ENCODE results near the gene LZTR1. TPM values are rescaled to one million over a fixed set of nuclear protein-coding genes. Genes with fewer than 3 reads are reported as not detected.
"Not testable (repeated sequence)": the region's sequence is repeated elsewhere in the genome, so short reads cannot be mapped to it uniquely, and the experiment has no call there.

The LZTR1 gene
- total RNA-seq, 1 experiment from 2014 or later: 37.2 TPM

GRCh38 chr22:20937031-20937793 is 44.9 kb upstream of the LZTR1 start:
- ChIA-PET CTCF (interaction anchor here (0.8 to 1.9 kb wide), 4 partner anchors 14 to 52 kb away, joined by 3 to 11 read pairs (median 8); partner anchors contain the start of gene CRKL), POLR2A (interaction anchor here (0.5 to 1.0 kb wide), 4 partner anchors 10 to 65 kb away, joined by 3 to 6 read pairs (median 4); partner anchors contain the start of gene THAP7)
- H3K4me3 ChIP-seq (ENCODE audit: low read depth, low read length): no peak overlapping the region
- no peak for TF ChIP-seq CTCF (IDR thresholded peaks at IDR 0.05; ENCODE audit: insufficient read depth in 1 of 2, low read depth in 1 of 2, low read length in 1 of 2, severe bottlenecking in 1 of 2, unreplicated experiment in 1 of 2)
- Mint-ChIP-seq H3K27ac (ENCODE audit: unreplicated experiment) (peak overlapping the region; percentile 52), H3K9me3 (ENCODE audit: unreplicated experiment) (no peaks in the 10 kb centered on the region), H3K36me3 (ENCODE audit: insufficient read depth, unreplicated experiment) (peaks cover 64% of the 10 kb centered on the region), H3K27me3 (ENCODE audit: insufficient read depth, unreplicated experiment) (no peaks in the 10 kb centered on the region), H3K4me1 (ENCODE audit: low read depth, unreplicated experiment) (peaks cover 28% of the 10 kb centered on the region), H3K4me3 (ENCODE audit: unreplicated experiment) (peak overlapping the region; percentile 9)
- peak; percentile 57 to 58 for DNase-seq
- no TSS peak for BruUV-seq (replicated peaks)
- peaks cover 1% of the 10 kb centered on the region for H3K36me3 ChIP-seq (ENCODE audit: control insufficient read depth, insufficient read depth, low read length)
- intact Hi-C loops (cut with micrococcal nuclease; ENCODE audit: unreplicated experiment): no loop called here
- no peaks in the 10 kb centered on the region for H3K9me3 ChIP-seq
- H3K4me1 ChIP-seq: peaks cover 22% of the 10 kb centered on the region
- no peaks in the 10 kb centered on the region for H3K27me3 ChIP-seq (replicated peaks; ENCODE audit: control insufficient read depth, insufficient read depth, low read length)

GRCh38 chr22:20937794-20938671 is 44.1 kb upstream of the LZTR1 start:
- intact Hi-C loops (cut with micrococcal nuclease; ENCODE audit: unreplicated experiment): no loop called here
- no peak for DNase-seq
- H3K27me3 ChIP-seq (replicated peaks; ENCODE audit: control insufficient read depth, insufficient read depth, low read length): no peaks in the 10 kb centered on the region
- H3K9me3 ChIP-seq: no peaks in the 10 kb centered on the region
- H3K4me1 ChIP-seq: peaks cover 22% of the 10 kb centered on the region
- Mint-ChIP-seq H3K27ac (ENCODE audit: unreplicated experiment) (no peak overlapping the region), H3K4me1 (ENCODE audit: low read depth, unreplicated experiment) (peaks cover 28% of the 10 kb centered on the region), H3K9me3 (ENCODE audit: unreplicated experiment) (no peaks in the 10 kb centered on the region), H3K27me3 (ENCODE audit: insufficient read depth, unreplicated experiment) (no peaks in the 10 kb centered on the region), H3K36me3 (ENCODE audit: insufficient read depth, unreplicated experiment) (peaks cover 71% of the 10 kb centered on the region), H3K4me3 (ENCODE audit: unreplicated experiment) (peak overlapping the region; percentile 9)
- no peak overlapping the region for H3K4me3 ChIP-seq (ENCODE audit: low read depth, low read length)
- TSS peak; percentile 4 for BruUV-seq (replicated peaks)
- TF ChIP-seq CTCF (IDR thresholded peaks at IDR 0.05; ENCODE audit: insufficient read depth in 1 of 2, low read depth in 1 of 2, low read length in 1 of 2, severe bottlenecking in 1 of 2, unreplicated experiment in 1 of 2): no peak
- ChIA-PET POLR2A (interaction anchor here (0.5 to 1.0 kb wide), 3 partner anchors 11 to 644 kb away, joined by 3 to 4 read pairs (median 3); no protein-coding TSS in a partner anchor), CTCF (interaction anchor here (0.8 to 1.9 kb wide), 4 partner anchors 13 to 52 kb away, joined by 3 to 11 read pairs (median 8); partner anchors contain the start of gene CRKL)
- H3K36me3 ChIP-seq (ENCODE audit: control insufficient read depth, insufficient read depth, low read length): peaks cover 1% of the 10 kb centered on the region

GRCh38 chr22:20939457-20940185 is 42.5 kb upstream of the LZTR1 start:
- CTCF ChIA-PET: interaction anchor here (0.6 kb wide), 1 partner anchor 54 kb away, joined by 4 read pairs; no protein-coding TSS in a partner anchor

More at GRCh38 chr22:20939457-20940185, 42.5 kb upstream of the LZTR1 start:
- H3K4me3 Mint-ChIP-seq (ENCODE audit: unreplicated experiment); H3K4me3 ChIP-seq (ENCODE audit: low read depth, low read length); DNase-seq; H3K9me3 ChIP-seq; BruUV-seq (replicated peaks); H3K27me3 ChIP-seq (replicated peaks; ENCODE audit: control insufficient read depth, insufficient read depth, low read length); POLR2A ChIA-PET; H3K36me3 ChIP-seq (ENCODE audit: control insufficient read depth, insufficient read depth, low read length); H3K9me3 Mint-ChIP-seq (ENCODE audit: unreplicated experiment); H3K27me3 Mint-ChIP-seq (ENCODE audit: insufficient read depth, unreplicated experiment); intact Hi-C loops (cut with micrococcal nuclease; ENCODE audit: unreplicated experiment); H3K27ac Mint-ChIP-seq (ENCODE audit: unreplicated experiment): not testable (repeated sequence)
- H3K4me1 ChIP-seq: peaks cover 22% of the 10 kb centered on the region
- peaks cover 28% of the 10 kb centered on the region for H3K4me1 Mint-ChIP-seq (ENCODE audit: low read depth, unreplicated experiment)
- peaks cover 66% of the 10 kb centered on the region for H3K36me3 Mint-ChIP-seq (ENCODE audit: insufficient read depth, unreplicated experiment)

All from Caco-2 (cell line).